GM23248 (cell line): ENCODE measurements around the gene ZNF3. TPM values are rescaled to one million over a fixed set of nuclear protein-coding genes. Genes with fewer than 3 reads are reported as not detected.

ENCODE experiments used
- DNase-seq: peaks from one replicate; pipeline ENCODE4 v3.0.0-alpha.2; 2015
- H2AFZ ChIP-seq: fragments of 200-600 bp; sonication (generic); 2 replicates; pipeline ENCODE4 v1.6.1; 2016; ENCODE audit warnings: antibody characterized with exemption
- H3F3A ChIP-seq: fragments of 200-600 bp; sonication (generic); 2 replicates; pipeline ENCODE4 v1.6.1; 2016; ENCODE audit warnings: mild to moderate bottlenecking, antibody characterized with exemption, mixed run types; ENCODE audit not compliant: insufficient read depth
- H3K27ac ChIP-seq: fragments of 200-600 bp; sonication (generic); 2 replicates; pipeline ENCODE4 v1.5.1; 2016; ENCODE audit warnings: mild to moderate bottlenecking
- H3K27me3 ChIP-seq: fragments of 200-600 bp; sonication (generic); replicated peaks from 2 replicates; pipeline ENCODE4 v1.6.1; 2016; ENCODE audit warnings: mild to moderate bottlenecking; ENCODE audit not compliant: insufficient read depth
- H3K36me3 ChIP-seq: fragments of 200-600 bp; sonication (generic); 2 replicates; pipeline ENCODE4 v1.6.1; 2016; ENCODE audit warnings: low read depth, mild to moderate bottlenecking
- H3K4me1 ChIP-seq: fragments of 200-600 bp; sonication (generic); 2 replicates; pipeline ENCODE4 v1.6.1; 2016; ENCODE audit warnings: mild to moderate bottlenecking; ENCODE audit not compliant: insufficient read depth
- H3K4me2 ChIP-seq: fragments of 200-600 bp; sonication (generic); one replicate; pipeline ENCODE4 v1.6.1; 2016; ENCODE audit warnings: mild to moderate bottlenecking; ENCODE audit not compliant: unreplicated experiment
- H3K4me3 ChIP-seq: fragments of 200-600 bp; sonication (generic); 2 replicates; pipeline ENCODE4 v1.5.1; 2016; ENCODE audit warnings: mild to moderate bottlenecking
- H3K79me2 ChIP-seq: fragments of 200-600 bp; sonication (generic); 2 replicates; pipeline ENCODE4 v1.6.1; 2016; ENCODE audit warnings: mild to moderate bottlenecking; ENCODE audit not compliant: insufficient read depth
- H3K9ac ChIP-seq: fragments of 200-600 bp; sonication (generic); 2 replicates; pipeline ENCODE4 v1.6.1; 2016; ENCODE audit warnings: mild to moderate bottlenecking
- H3K9me2 ChIP-seq: fragments of 200-600 bp; sonication (generic); 2 replicates; pipeline ENCODE4 v1.6.1; 2016; ENCODE audit warnings: mixed run types, mild to moderate bottlenecking, moderate library complexity; ENCODE audit not compliant: insufficient read depth
- H3K9me3 ChIP-seq: fragments of 200-600 bp; sonication (generic); one replicate; pipeline ENCODE4 v1.6.1; 2017; ENCODE audit warnings: low read depth
- H4K20me1 ChIP-seq: fragments of 200-600 bp; sonication (generic); 2 replicates; pipeline ENCODE4 v1.6.0; 2016; ENCODE audit not compliant: insufficient read depth
- EZH2 ChIP-seq: fragments of 200-600 bp; sonication (generic); IDR thresholded peaks from 2 replicates; pipeline ENCODE4 v1.6.1; 2018; ENCODE audit warnings: antibody characterized with exemption, mild to moderate bottlenecking; ENCODE audit not compliant: insufficient read depth, poor library complexity, severe bottlenecking
- EZH2phosphoT487 ChIP-seq: fragments of 200-600 bp; sonication (generic); IDR thresholded peaks from 2 replicates; pipeline ENCODE4 v1.6.1; 2018; ENCODE audit warnings: antibody characterized with exemption, moderate library complexity, mild to moderate bottlenecking, low read depth; ENCODE audit not compliant: insufficient read depth
- WGBS, 2 experiments: methylation state at CpG; one replicate each; pipeline ENCODE4 v1.1.6; 2015 to 2017; ENCODE audit warnings: low lambda C conversion rate in 2 of 2, low coverage in 1 of 2; ENCODE audit errors: missing lambda C conversion rate in 2 of 2; 5-methylcytosine and 5-hydroxymethylcytosine counted together
- in situ Hi-C: fragments of 300-500 bp; cut with MboI; formaldehyde crosslinking; loops from 2 replicates; pipeline ENCODE4 v1.15.0; 2020
- polyA plus RNA-seq: library from polyadenylated mRNA; unstranded; fragments of >200 nt; fragmentation: Nextera tagmentation; extraction: Ambion mirVana; gene quantifications from 2 replicates; pipeline ENCODE4 v1.2.1, GENCODE V29; 2016
- total RNA-seq: library from RNA; depleted of rRNA; stranded (reverse); fragments of >200 nt; shearing (Covaris generic); gene quantifications from 2 replicates; pipeline ENCODE4 v1.2.3, GENCODE V29; 2014

Gene ZNF3
- total and polyA plus RNA-seq, 2 experiments from 2014 or later, result 13.3 to 13.8 TPM

DNA sequence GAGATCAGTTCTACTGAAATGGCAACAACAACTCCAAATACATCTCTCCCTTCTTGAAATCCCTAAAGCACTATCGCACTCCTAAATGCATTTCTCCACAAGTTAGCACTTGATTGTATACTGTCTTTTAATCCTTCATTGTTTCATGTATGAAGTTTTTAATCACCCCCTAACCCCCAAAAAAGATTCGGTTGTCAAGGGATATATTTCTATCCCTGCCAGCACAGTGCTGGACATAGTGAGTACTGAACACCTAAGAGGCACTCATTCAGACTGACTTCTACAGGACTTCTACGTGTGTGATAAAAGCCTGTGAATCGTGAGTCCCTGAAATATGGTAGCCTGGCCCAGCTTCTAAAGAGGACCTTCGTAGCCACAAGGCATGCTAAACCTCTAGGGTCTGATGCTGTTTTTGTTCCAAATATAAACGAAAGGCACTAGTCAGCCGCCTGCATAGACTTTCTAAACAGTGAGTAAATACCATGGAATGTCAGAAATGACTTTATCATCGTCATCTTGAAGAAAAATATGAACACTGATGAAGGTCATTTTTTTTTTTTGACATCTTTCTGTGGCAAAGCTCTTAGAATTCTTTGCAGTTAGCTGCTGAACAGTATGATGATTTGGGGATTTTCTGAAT, 46.5 kb downstream of the ZNF3 start:
- Histone ChIP-seq H3F3A (peaks cover 44% of the 10 kb centered on the region), H3K4me2 (peak overlapping the region; percentile 3), H3K9me3 (no peaks in the 10 kb centered on the region), H3K4me1 (peaks cover 15% of the 10 kb centered on the region; the same call in 1 of the 2 replicates), H3K36me3 (peaks cover 51% of the 10 kb centered on the region), H3K4me3 (no peak overlapping the region), H3K27me3 (no peaks in the 10 kb centered on the region), H3K9ac (peak overlapping the region; percentile 29), H4K20me1 (no peaks in the 10 kb centered on the region; the same call in 1 of the 2 replicates), H2AFZ (no peak overlapping the region), H3K9me2 (no peaks in the 10 kb centered on the region), H3K27ac (peak overlapping the region; percentile 71), H3K79me2 (peaks cover 13% of the 10 kb centered on the region; the same call in 1 of the 2 replicates)
- in situ Hi-C loops, result no loop called here
- peak; percentile 78 for DNase-seq
- 70 to 71% methylated on average over 8 of the region's 8 CpGs for WGBS, 2 experiments
- no peak for TF ChIP-seq EZH2
- no peak for TF ChIP-seq EZH2phosphoT487

DNA sequence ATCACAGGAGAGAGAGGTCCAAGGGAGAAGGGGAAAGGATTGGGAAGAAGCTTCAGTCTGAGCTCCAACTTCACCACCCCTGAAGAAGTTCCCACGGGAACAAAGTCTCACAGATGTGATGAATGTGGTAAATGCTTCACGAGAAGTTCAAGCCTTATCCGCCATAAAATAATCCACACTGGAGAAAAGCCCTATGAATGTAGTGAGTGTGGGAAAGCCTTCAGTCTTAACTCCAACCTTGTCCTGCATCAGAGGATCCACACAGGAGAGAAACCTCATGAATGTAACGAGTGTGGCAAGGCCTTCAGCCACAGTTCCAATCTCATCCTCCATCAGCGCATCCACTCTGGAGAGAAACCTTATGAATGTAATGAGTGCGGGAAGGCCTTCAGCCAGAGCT, 48.0 kb downstream of the ZNF3 start:
- no peaks in the 10 kb centered on the region for H3K9me2 ChIP-seq
- DNase-seq, result no peak
- no peak overlapping the region for H3K27ac ChIP-seq
- 91 to 94% methylated on average over 6 of the region's 6 CpGs for WGBS, 2 experiments
- peaks cover 54% of the 10 kb centered on the region for H3K36me3 ChIP-seq
- no peak overlapping the region for H2AFZ ChIP-seq
- no peaks in the 10 kb centered on the region for H3K27me3 ChIP-seq
- TF ChIP-seq EZH2 (no peak), EZH2phosphoT487 (no peak)
- no peak overlapping the region for H3K4me3 ChIP-seq
- H3K4me1 ChIP-seq, result peaks cover 15% of the 10 kb centered on the region; the same call in 1 of the 2 replicates
- peaks cover 13% of the 10 kb centered on the region; the same call in 1 of the 2 replicates for H3K79me2 ChIP-seq
- H3K9me3 ChIP-seq, result no peaks in the 10 kb centered on the region
- H3F3A ChIP-seq, result peaks cover 36% of the 10 kb centered on the region
- no peak overlapping the region for H3K9ac ChIP-seq
- in situ Hi-C loops, result no loop called here
- H4K20me1 ChIP-seq, result no peaks in the 10 kb centered on the region; the same call in 1 of the 2 replicates
- H3K4me2 ChIP-seq, result no peak overlapping the region

DNA sequence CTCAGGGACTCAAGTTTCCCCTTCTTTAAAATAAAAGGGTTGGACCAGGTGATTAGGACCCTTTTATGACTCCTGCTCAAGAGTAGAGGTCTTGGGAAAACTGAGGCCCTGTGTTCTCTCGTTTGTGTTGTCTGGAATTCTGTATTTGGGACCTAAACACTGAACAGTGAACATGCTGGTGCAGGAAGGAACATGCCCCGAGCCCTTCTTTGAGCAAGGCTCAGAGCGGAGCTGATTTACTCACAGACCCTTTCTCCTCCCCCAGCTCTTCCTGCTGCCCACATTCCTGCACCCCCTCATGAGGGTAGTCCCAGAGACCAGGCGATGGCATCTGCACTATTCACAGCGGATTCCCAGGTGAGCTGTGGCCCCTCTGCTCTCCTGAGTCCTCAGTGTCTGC, 51.9 kb downstream of the ZNF3 start:
- WGBS, 2 experiments, result 81 to 87% methylated on average over 5 of the region's 5 CpGs
- in situ Hi-C loops, result no loop called here
- H3K36me3 ChIP-seq, result peaks cover 70% of the 10 kb centered on the region

DNA sequence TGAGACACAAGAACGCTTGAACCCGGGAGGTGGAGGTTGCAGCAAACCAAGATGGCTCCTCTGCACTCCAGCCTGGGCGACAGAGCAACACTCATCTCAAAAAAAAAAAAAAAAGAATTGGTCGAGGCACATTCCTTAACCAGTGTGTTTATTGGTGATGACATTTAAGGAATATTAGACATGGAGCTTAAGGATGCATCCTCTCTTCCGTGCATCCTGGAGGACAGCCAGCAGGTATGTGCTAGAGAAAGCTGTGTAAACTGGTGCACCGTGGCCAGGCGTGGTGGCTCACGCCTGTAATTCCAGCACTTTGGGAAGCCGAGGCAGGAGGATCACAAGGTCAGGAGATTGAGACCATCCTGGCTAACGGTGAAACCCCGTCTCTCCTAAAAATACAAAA, 54.3 kb downstream of the ZNF3 start:
- Histone ChIP-seq H3K9ac (no peak overlapping the region), H3K9me3 (no peaks in the 10 kb centered on the region), H3K79me2 (peaks cover 40% of the 10 kb centered on the region), H3K4me1 (no peaks in the 10 kb centered on the region), H4K20me1 (no peaks in the 10 kb centered on the region), H3K36me3 (peaks cover 61% of the 10 kb centered on the region), H3F3A (0 out of 2 replicates have a peak, but pooled peaks cover 8% of the 10 kb centered on the region), H3K27me3 (no peaks in the 10 kb centered on the region), H3K27ac (no peak overlapping the region), H2AFZ (no peak overlapping the region), H3K9me2 (no peaks in the 10 kb centered on the region), H3K4me3 (no peak overlapping the region), H3K4me2 (no peak overlapping the region)
- WGBS, 2 experiments, result 94 to 95% methylated on average over 11 of the region's 11 CpGs
- TF ChIP-seq EZH2phosphoT487 (no peak), EZH2 (no peak)
- in situ Hi-C loops, result no loop called here
- DNase-seq, result no peak

More for the DNA sequence above, 51.9 kb downstream of the ZNF3 start:
- TF ChIP-seq EZH2phosphoT487 (no peak), EZH2 (no peak)
- Histone ChIP-seq H3K4me1 (no peaks in the 10 kb centered on the region), H4K20me1 (no peaks in the 10 kb centered on the region; the same call in 1 of the 2 replicates), H3K9me2 (no peaks in the 10 kb centered on the region), H2AFZ (no peak overlapping the region), H3F3A (peaks cover 17% of the 10 kb centered on the region), H3K9ac (no peak overlapping the region), H3K27ac (no peak overlapping the region), H3K4me2 (no peak overlapping the region), H3K4me3 (no peak overlapping the region), H3K9me3 (no peaks in the 10 kb centered on the region), H3K79me2 (peaks cover 16% of the 10 kb centered on the region), H3K27me3 (no peaks in the 10 kb centered on the region)
- DNase-seq, result no peak
